ENCODE data around the gene HIF3A.

DNA sequence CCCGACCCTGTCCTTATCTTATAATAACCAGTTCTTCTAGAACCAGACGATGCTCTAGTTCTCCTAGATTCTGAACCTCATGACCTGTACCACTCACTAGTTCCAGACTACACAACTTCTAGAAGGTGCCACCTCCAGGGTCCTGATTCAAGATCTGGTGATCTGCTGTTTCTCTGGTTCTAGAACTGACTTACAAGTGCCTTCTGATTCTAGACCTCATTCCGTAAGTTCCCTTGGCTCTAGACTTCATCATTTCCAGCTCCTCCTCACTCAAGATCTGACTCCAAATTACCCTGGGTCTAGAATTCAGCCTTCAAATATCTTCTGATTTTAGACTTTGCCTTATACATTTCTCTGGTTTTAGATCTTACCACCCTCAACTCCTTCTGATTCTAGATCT is 45.1 kb downstream of the HIF3A start:
- TF ChIP-seq CTCF (IDR thresholded peaks at IDR 0.05) (no peak), EP300 (IDR thresholded peaks at IDR 0.05) (no peak), POLR2AphosphoS5 (IDR thresholded peaks at IDR 0.05) (no peak), POLR2A (IDR thresholded peaks at IDR 0.05) (no peak)

Data from stomach (tissue), 4 donors.